ENCODE results near the gene GRPEL1. TPM values are rescaled to one million over a fixed set of nuclear protein-coding genes. Genes with fewer than 3 reads are reported as not detected.

Gene GRPEL1
- total and polyA plus RNA-seq, 4 donors: 9.8 to 98.1 (median 40.2) TPM

GRCh38 chr4:7029212-7029611, 38.7 kb downstream of the GRPEL1 start (continued):
- peak; percentile 47 for TF ChIP-seq REST (IDR thresholded peaks at IDR 0.05)
- peak; percentile 84 for TF ChIP-seq YY1 (IDR thresholded peaks at IDR 0.05)
- no peak for TF ChIP-seq ATF3 (IDR thresholded peaks at IDR 0.05)
- peak; percentile 41 to 42 for TF ChIP-seq RAD21 (IDR thresholded peaks at IDR 0.05)
- peak; percentile 72 for TF ChIP-seq HNF4G (IDR thresholded peaks at IDR 0.05)
- peak in 1 of 2 donors; percentile 83 for TF ChIP-seq GABPA (IDR thresholded peaks at IDR 0.05 in 1 of 2, conservative IDR thresholded peaks at IDR 0.05 in 1 of 2)
- TF ChIP-seq NR2F2 (IDR thresholded peaks at IDR 0.05): no peak

- WGBS: 96% methylated on average over 5 of the region's 5 CpGs
- DNase-seq (ENCODE audit: low spot score): no peak
Measured at GRCh38 chr4:7027913-7028312, 40.0 kb downstream of the GRPEL1 start.

GRCh38 chr4:7027284-7027683, 40.6 kb downstream of the GRPEL1 start:
- peaks cover 8 to 40% (median 23%) of the 10 kb centered on the region in 4 donors for H3K36me3 ChIP-seq (ENCODE audit: control insufficient read depth in 4 of 4, insufficient read depth in 3 of 4, low read depth in 1 of 4, low read length in 3 of 4)
- H3K9ac ChIP-seq (ENCODE audit: low read depth in 1 of 2, low read length in 2 of 2): no peak overlapping the region
- H3K27me3 ChIP-seq (ENCODE audit: control insufficient read depth in 4 of 4, insufficient read depth in 4 of 4, low read length in 3 of 4): no peaks in the 10 kb centered on the region
- no peak overlapping the region for H3K4me3 ChIP-seq (ENCODE audit: low read depth in 1 of 3, low read length in 3 of 3)
- no peak for TF ChIP-seq YY1 (IDR thresholded peaks at IDR 0.05)
- no peak for TF ChIP-seq MAX (IDR thresholded peaks at IDR 0.05)
- no peak for TF ChIP-seq HNF4G (IDR thresholded peaks at IDR 0.05)
- H3K27ac ChIP-seq (ENCODE audit: low read depth in 1 of 2, low read length in 2 of 2): no peak overlapping the region
- no peak for DNase-seq (ENCODE audit: low spot score)
- WGBS: 97% methylated on average over 7 of the region's 7 CpGs
- H3K9me3 ChIP-seq (ENCODE audit: control insufficient read depth in 4 of 4, low read length in 3 of 4): no peaks in the 10 kb centered on the region
- H3K4me1 ChIP-seq (ENCODE audit: control insufficient read depth in 4 of 4, insufficient read depth in 4 of 4, low read length in 3 of 4): peaks cover 3 to 16% (median 7%) of the 10 kb centered on the region in 4 donors

More at GRCh38 chr4:7027913-7028312, 40.0 kb downstream of the GRPEL1 start:
- Histone ChIP-seq H3K27ac (ENCODE audit: low read depth in 1 of 2, low read length in 2 of 2) (no peak overlapping the region), H3K36me3 (ENCODE audit: control insufficient read depth in 4 of 4, insufficient read depth in 3 of 4, low read depth in 1 of 4, low read length in 3 of 4) (peaks cover 9 to 40% (median 23%) of the 10 kb centered on the region in 4 donors), H3K9me3 (ENCODE audit: control insufficient read depth in 4 of 4, low read length in 3 of 4) (no peaks in the 10 kb centered on the region), H3K9ac (ENCODE audit: low read depth in 1 of 2, low read length in 2 of 2) (no peak overlapping the region), H3K27me3 (ENCODE audit: control insufficient read depth in 4 of 4, insufficient read depth in 4 of 4, low read length in 3 of 4) (no peaks in the 10 kb centered on the region), H3K4me3 (ENCODE audit: low read depth in 1 of 3, low read length in 3 of 3) (no peak overlapping the region), H3K4me1 (ENCODE audit: control insufficient read depth in 4 of 4, insufficient read depth in 4 of 4, low read length in 3 of 4) (peaks cover 3 to 16% (median 7%) of the 10 kb centered on the region in 4 donors)
- no peak for TF ChIP-seq YY1 (IDR thresholded peaks at IDR 0.05)
- TF ChIP-seq TAF1 (conservative IDR thresholded peaks at IDR 0.05): no peak
- no peak for TF ChIP-seq GABPA (IDR thresholded peaks at IDR 0.05 in 1 of 2, conservative IDR thresholded peaks at IDR 0.05 in 1 of 2)
- TF ChIP-seq HNF4A (conservative IDR thresholded peaks at IDR 0.05): no peak
- TF ChIP-seq NR2F2 (IDR thresholded peaks at IDR 0.05): no peak
- no peak for TF ChIP-seq HNF4G (IDR thresholded peaks at IDR 0.05)

- no peaks in the 10 kb centered on the region for H3K27me3 ChIP-seq (ENCODE audit: control insufficient read depth in 4 of 4, insufficient read depth in 4 of 4, low read length in 3 of 4)
- peaks cover 3 to 39% (median 22%) of the 10 kb centered on the region in 4 donors for H3K36me3 ChIP-seq (ENCODE audit: control insufficient read depth in 4 of 4, insufficient read depth in 3 of 4, low read depth in 1 of 4, low read length in 3 of 4)
- no peak overlapping the region for H3K27ac ChIP-seq (ENCODE audit: low read depth in 1 of 2, low read length in 2 of 2)
- no peak for DNase-seq (ENCODE audit: low spot score)
- H3K4me3 ChIP-seq (ENCODE audit: low read depth in 1 of 3, low read length in 3 of 3): no peak overlapping the region
- peaks cover 3 to 15% (median 7%) of the 10 kb centered on the region in 4 donors for H3K4me1 ChIP-seq (ENCODE audit: control insufficient read depth in 4 of 4, insufficient read depth in 4 of 4, low read length in 3 of 4)
- no peak overlapping the region for H3K9ac ChIP-seq (ENCODE audit: low read depth in 1 of 2, low read length in 2 of 2)
- no peaks in the 10 kb centered on the region for H3K9me3 ChIP-seq (ENCODE audit: control insufficient read depth in 4 of 4, low read length in 3 of 4)
- 99% methylated on average over 9 of the region's 9 CpGs for WGBS
- TF ChIP-seq FOXA2 (IDR thresholded peaks at IDR 0.05) (no peak), JUND (IDR thresholded peaks at IDR 0.05) (no peak), CTCF (IDR thresholded peaks at IDR 0.05; ENCODE audit: low read depth, low read length, missing input control) (no peak), TAF1 (conservative IDR thresholded peaks at IDR 0.05) (no peak), RXRA (IDR thresholded peaks at IDR 0.05) (no peak), ZBTB33 (IDR thresholded peaks at IDR 0.05) (no peak), ATF3 (IDR thresholded peaks at IDR 0.05) (no peak), FOXA1 (IDR thresholded peaks at IDR 0.05) (no peak), HNF4G (IDR thresholded peaks at IDR 0.05) (no peak), YY1 (IDR thresholded peaks at IDR 0.05) (no peak), GABPA (IDR thresholded peaks at IDR 0.05 in 1 of 2, conservative IDR thresholded peaks at IDR 0.05 in 1 of 2) (no peak), SP1 (IDR thresholded peaks at IDR 0.05) (no peak), RAD21 (IDR thresholded peaks at IDR 0.05) (no peak), MAX (IDR thresholded peaks at IDR 0.05) (no peak), NR2F2 (IDR thresholded peaks at IDR 0.05) (no peak)
Measured at GRCh38 chr4:7026107-7026506, 41.8 kb downstream of the GRPEL1 start.
